ENCODE data around the gene TTC22.

Gene TTC22

DNA sequence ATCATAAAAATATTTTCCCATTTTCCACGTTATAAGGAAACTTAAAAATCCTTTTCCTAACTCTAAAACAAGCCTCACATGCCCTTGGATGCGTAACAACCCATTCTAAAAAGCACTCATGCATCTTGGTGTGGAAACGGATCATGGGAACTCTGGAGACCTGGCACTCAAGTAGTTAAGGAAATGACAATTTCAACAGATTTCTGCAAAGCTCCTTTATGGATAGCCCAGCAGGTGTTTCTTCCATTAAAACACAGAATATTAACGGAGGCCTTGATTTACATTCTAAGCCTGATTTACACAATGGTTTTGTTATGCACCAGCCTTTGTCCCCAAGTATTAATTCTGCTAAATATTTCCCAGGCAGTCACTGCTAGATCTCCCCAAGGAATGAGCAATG lies 49.7 kb downstream of the TTC22 start:
- DNase-seq (ENCODE audit: low read depth) = no peak

DNA sequence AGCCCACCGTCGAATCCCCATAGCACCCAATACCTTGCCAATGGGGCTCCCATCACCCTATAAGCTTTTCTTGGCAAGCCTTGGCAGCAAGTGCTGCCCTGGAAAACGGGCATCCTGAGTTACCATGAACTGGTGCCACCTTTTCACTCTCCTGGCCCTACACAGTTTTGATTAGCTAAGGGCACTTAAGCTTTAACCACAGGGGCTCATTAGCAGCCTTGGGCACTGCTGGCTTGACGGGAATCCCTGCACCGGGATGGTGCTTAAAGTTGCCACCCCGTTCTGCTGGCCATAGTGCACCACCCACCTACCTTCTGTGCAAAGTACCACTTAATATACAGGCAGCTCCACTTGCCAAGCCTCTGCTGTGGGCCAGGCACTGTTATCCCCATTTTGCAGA lies 50.5 kb downstream of the TTC22 start:
- DNase-seq (ENCODE audit: low read depth) = no peak

DNA sequence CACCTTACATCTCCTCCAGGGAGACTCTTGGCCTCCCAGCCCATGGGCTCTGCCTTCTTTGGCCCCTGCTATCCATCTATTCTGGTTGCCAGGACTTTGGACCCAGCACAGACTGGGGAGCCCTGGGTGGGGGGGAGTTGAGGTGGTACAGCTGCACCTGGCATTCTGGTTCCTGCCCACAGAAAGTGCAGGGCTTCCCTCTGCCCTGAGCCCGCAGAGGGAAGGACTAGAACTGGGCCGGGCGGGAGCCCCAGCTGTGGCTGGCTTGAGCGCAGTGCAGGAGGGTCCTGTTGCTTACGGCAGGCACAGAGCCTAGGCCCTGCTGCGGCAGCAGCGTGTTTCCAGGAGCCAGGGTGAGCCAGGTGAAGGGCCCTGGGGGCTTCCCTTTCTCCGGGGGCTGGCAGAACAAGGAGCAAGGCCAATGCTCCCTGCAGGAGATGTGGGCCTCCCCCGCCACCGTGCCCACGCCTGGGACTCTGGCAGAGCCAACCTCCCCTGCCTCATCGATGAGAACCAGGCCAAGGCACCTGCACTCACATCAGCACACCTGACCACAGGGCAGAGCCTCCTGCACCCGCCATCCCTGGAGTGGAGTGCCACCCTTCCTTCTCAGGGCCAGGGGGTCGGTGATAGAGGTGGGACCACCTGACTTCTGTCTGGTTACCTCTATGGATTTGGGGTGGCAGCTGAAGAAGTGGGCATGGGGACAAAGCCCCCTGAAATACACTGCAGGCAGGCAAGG lies 52.9 kb downstream of the TTC22 start:
- DNase-seq (ENCODE audit: low read depth) = no peak

GRCh38 chr1:54745864-54746263 lies 55.3 kb downstream of the TTC22 start:
- DNase-seq (ENCODE audit: low read depth) = no peak

DNA sequence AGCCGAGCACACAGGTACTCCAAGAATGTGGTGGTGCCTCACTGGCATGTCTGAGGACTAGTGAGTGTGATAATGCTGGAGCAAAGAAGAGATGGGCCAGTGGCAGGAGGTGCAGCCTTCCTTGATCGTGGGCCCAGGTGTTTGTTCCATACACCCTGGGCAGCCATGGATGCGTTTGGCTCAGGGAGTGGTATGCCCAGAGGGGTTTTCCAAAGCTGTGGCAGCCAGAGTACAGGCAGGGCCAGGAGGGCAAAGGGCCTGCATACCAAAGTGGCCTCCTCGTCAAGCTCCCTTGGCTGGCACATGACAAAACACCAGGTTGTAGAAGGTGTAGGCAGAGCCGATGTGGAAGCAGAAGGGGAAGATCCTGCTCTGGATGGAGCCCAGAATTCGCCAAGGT lies 55.8 kb downstream of the TTC22 start:
- no peak for DNase-seq (ENCODE audit: low read depth)

- DNase-seq (ENCODE audit: low read depth) = no peak
These were observed 56.4 kb downstream of the TTC22 start for GRCh38 chr1:54744696-54745095.

GRCh38 chr1:54743416-54744226 lies 57.5 kb downstream of the TTC22 start:
- no peak for DNase-seq (ENCODE audit: low read depth)

GRCh38 chr1:54742282-54742681 lies 58.8 kb downstream of the TTC22 start:
- DNase-seq (ENCODE audit: low read depth) = no peak

- no peak for DNase-seq (ENCODE audit: low read depth)
These were observed 59.6 kb downstream of the TTC22 start for GRCh38 chr1:54741531-54741930.

DNA sequence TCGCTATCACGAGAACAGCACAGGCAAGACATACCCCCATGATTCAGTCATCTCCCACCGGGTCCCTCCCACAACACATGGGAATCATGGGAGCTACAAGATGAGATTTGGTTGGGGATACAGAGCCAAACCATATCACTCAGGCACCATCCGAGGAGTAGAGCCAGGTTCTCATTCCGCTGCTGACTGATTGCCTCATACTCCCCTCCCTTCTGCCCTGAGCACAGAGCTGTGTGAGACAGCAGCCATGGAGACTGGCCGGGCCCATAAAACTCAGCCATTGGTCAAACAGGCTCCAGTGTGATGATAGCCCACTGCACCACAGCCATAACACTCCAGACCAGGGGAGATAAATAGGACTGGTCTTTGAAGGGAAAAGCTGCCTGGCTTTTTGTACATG lies 62.9 kb downstream of the TTC22 start:
- no peak for DNase-seq (ENCODE audit: low read depth)

GRCh38 chr1:54736685-54737084 lies 64.4 kb downstream of the TTC22 start:
- no peak for DNase-seq (ENCODE audit: low read depth)

Measured in stimulated activated CD8-positive, alpha-beta memory T cell treated with anti-CD3 and anti-CD28 coated beads, Interleukin-12 subunit alpha, Interleukin-12 subunit beta, amount 100 ng/mL, for 4 hours (primary cell).